Tongue (tissue), 2 donors: Measurements from ENCODE around the gene IFT43. TPM values are rescaled to one million over a fixed set of nuclear protein-coding genes. Genes with fewer than 3 reads are reported as not detected.
A peak's percentile ranks its signal among the peaks of the same experiment; 100 is the strongest.

Experiments used
- DNase-seq: peaks from one replicate; pipeline ENCODE4 v3.0.0-alpha.2; 2015
- total RNA-seq: library from RNA; depleted of rRNA; stranded (reverse); fragments of >200 nt; gene quantifications from one replicate; pipeline ENCODE4 v1.2.3, GENCODE V29; 2014

IFT43 gene
- total RNA-seq, 1 donor from 2014 or later: 22.0 TPM

DNA sequence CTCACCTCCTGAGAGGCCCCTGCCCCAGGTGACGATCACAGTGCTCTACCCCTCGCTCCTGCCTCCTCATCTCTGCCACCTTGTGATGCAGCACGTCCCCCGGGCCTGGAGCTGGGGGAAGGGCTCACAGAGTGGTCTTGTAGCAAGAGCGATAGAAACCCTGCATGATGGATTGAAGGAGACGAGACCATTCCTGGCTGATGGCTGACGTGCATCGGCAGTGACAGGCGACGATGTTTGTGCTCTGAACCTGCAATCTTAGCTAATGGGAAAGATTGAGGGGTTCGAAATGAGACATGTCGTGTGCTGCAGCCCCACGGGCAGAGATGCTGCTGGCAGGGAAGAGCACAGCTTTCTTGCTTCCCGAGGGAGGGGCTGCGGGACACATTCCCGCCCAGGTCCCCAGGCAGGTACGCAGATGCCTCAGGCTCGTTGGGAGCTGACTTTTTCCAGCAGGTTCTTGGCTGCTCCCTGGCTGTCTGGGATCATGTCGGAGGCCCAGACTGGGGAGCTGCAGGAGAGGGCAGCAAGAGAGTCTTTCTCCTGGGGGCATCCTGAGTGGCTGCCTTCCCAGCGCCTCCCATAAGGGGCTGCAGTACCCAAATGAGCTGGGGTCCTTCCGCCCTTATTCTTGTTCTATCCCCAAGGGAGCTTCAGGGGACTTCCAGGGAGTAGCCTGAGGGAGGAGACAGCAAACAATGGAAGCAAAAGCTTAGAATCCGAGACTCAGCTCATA, 127.5 kb downstream of the IFT43 start:
- no peak for DNase-seq

DNA sequence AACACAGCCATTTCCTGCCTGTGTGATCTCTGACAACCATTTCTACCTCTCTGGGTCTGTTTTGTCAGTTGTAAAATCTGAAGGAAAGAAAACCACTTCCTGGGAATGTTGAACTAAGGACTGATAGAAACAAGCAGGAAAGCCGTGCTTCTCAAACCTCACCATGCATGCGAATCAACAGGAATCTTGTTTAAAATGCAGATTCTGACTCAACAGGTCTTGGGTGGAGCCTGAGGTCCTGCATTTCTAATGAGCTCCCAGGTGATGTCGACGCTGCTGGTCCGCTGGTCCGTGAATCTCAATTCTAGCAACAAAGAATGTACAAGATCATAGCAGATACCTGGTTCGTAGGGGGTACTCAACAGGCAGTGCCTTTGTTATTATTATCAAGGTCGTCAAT, 128.1 kb downstream of the IFT43 start:
- DNase-seq: no peak

DNA sequence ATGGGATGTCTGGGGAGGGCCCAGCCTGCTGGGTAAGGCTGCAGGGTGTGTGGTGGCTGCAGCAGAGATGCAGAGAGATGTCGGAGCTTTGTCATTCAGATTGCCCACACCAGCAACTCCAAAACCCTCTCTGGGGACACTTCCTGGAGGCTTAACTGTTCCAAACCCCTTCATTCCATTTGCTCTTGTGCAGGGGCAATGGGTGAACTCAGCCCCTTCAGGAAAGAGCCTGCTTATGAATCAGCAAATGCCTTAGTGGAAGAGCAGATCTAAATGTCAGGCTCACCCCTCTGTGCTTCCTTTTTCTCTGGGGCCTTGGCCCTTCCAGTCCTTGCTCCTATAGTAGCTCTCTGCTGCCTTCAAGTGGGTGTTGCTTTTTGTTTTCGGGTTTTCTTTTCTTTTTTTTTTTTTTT, 129.5 kb downstream of the IFT43 start:
- DNase-seq: no peak

DNA sequence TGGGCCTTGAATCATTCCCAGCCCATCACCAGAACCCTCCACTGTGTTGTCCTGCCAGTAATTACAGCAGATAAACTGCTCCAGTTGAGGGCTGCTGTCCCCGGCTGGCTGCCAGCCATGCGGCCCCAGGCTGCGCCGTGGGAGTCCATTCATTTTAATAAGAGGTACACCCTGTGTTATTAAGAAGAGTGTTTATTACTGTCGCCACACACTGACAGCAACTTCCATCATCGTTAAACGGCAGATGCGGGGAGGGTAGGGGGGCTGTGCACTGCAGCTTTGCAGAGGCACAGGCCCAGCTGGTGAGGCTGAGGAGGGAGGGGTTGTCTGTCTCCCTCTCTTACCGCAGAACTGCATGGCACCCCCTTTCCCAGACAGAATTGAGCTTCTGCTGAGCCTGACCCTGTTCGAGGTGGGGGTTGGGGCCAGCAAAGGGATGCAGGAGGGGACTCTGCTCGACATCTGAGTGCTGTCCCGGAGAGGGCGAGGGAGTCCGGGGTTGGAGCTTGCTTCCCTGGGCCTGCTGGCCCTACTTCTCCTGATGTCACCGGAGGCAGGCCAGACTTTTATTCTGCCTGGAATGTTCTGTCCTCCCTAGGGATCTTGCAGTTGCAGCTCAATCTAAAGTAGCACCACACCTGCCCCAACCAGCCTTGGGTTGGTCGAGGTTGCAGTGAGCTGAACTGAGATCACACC, 132.4 kb downstream of the IFT43 start:
- DNase-seq: no peak

DNA sequence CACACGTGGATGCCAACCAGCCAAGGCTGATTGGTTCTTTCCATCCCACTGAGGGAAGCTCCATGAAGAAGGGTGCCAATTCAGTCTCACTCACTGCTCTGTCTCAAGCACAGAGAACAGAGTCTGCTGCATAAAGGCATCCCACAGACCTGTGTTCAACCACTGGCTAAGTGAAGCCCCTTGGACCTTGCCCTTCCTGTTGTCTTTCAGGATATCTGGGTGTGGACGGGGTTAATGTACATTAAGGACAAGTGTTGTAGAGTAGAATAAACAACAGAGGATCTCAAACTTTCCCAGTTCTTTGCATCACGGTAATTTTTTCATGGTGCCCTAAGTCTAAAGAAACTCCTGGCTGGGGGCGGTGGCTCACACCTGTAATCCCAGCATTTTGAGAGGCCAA, 133.0 kb downstream of the IFT43 start:
- DNase-seq: no peak

DNA sequence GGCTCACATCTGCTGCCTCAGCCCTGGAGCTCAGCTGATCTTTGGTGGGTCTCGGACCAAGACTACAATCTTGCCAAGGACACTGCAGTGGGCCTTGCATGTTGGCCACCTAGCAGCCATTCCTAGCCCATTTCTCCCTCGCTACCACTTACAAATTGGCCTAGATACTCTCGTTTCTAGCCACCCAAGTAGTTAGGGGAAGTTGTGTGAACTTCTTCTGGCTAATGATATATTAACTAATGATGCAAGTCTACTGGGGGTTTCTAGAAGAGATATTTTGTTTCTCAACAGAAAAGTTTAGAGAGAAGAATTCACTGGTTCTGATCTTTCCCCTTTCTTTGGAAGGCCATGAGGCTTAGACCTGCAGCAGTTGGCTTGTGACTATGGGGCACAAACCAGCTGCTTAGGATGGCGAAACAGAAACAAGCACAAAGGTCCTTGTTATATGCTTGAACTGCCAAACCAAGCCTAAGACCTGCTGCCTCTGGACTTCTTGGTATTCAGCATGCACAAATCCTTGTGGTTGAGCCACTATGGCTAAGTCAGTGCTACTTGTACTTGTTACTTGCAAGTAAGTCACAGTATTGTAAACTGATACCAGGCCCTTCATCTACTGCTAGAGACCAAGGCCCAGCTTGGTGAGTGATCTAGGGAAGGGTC, 135.7 kb downstream of the IFT43 start:
- no peak for DNase-seq

DNA sequence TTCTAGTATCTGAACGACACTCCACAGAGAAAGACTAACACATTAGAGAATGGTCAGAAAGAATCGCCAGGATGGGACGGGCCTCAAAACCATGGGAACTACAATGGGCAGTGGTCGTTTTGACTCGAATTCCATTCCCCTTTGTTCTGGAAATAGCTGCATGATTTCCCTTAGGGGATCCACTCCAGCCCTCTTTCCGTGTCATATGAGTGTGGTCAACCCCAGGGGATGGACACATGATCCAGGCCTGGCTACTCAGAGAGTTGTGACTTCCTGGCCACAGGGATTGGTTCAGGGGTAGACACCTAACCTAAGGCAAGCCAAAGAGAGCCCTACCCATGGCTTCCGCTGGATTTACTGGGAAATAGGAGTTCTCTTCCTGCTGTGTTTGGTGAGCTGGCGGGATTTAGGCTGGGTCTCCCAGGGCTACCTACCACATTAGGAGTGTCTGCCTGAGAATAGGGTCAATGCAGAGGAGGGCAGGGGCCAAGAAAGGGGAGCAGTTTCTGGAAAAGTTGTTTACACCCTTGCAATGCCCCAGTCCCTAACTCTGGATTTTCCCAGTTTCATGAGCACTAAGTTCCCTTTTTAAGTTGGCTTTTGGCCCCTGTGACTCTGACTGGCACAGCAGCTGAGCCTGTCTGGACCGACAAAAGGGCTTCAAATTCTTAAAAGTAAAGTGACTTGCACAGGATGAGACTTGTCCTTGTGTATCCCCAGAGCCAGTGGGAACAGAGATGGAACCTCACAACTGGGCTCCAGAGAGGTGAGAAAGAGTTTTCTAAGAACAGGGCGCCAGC, 138.1 kb downstream of the IFT43 start:
- no peak for DNase-seq

DNA sequence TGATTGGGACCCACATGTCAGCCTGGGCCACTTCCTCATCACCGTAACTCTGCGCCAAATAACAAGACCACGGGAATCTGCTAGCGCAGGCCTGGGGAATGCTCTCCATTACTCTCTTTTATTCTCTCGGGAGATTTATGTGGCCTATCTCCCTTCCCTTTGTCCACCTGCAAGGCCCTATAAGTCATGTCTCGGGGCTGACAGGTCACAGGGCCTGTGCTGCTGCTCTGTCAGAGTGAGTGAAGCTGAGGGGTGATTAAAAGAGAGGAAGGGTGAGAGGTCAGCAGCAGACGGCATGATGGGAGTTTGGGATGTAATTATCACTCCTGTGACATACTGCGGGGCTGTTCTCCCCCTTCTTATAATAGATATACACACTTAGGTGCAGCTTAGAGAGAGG, 139.9 kb downstream of the IFT43 start:
- no peak for DNase-seq

DNA sequence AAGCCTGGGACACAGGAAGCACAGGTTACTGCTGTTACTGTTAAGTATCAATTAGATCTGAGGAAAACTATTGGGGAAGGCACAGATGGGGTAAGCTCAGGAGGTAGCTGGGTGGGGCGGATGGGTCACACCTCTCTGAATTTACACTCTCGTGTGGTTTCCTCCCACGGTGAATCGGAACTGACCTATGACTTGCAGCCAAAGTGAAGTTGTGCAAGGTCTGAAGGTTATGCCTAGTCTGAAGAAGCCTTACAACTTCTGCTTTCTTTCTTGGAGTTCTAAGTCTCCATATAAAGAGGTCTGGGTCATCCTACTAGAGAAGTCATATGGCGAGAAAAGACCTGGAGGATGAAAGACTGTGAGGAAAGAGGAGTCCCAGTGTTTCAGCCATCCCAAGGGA, 140.5 kb downstream of the IFT43 start:
- no peak for DNase-seq

DNA sequence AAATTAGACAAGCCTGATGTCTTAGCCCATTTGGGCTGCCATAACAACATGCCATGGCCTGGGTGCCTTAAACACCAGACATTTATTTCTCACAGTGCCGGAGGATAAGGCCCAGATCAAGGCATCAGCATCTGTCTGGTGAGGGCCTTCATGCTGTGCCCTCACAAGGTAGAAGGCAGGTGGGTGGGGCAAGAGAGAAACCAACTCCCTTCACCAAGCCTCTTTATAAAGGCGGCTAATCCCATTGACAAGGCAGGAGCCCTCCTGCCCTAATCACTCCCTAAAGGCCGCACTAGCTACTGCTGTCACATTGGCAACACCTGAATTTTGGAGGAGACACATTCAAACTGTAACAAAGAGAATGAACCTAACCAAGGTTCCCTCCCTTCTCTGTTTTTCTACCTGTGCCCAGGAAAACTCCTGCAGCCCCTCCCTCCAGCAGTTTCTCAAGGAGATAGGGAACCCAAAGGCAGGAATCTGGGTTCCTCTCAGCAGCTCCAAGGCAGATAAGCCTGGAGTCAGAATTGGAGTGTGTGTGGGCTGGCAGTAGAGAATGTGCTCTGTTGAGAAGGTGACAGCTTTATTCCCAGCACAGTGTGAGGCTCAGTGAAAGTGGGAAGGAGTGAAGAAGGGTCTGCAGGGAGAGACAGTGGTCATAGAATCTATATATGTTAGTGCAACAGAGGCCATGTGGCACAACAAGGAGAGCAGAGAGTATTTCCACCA, 144.5 kb downstream of the IFT43 start:
- DNase-seq: no peak

DNA sequence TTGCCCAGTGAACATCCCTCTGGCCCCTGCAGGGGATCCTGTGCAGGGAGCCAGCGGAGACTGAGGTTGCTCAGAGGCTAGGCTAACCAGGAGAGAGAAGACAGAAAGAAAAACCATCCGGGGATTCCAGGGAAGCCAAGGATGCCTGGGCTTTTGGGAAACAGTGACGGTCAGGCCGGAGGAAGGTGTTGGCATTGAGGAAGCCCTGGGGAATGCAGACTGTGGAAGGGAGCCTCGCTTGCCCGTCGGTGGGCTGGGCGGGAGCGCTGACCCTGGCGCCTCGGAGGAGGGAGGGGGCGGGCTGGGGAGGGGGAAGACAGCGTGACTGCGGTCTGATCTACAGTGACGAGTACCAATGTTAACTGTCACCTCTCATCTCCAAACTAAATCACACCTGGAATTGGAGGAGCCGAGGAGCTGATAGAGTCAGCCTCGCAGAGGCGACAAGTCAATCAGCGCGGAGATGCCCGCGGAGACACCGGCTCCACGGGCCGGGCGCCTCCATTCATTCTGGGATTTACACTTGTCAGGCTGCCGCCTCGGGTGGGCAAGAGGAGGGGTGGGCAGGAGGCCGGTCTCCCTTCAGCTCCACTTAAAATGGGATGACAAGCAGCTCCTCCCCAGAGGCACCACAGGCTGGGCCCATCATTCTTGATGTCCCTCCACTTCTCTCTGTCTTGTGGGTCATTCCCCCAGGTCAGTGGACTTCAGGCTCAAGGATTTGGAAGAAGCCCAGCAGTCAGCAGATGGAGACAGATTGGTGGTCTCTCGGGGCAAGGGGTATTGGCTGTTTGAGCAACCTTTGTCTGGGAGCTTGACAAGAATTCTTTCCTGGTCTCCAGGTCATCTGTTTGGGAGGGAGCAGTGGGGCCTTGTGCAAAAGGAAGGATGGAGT, 145.8 kb downstream of the IFT43 start:
- DNase-seq: no peak

DNA sequence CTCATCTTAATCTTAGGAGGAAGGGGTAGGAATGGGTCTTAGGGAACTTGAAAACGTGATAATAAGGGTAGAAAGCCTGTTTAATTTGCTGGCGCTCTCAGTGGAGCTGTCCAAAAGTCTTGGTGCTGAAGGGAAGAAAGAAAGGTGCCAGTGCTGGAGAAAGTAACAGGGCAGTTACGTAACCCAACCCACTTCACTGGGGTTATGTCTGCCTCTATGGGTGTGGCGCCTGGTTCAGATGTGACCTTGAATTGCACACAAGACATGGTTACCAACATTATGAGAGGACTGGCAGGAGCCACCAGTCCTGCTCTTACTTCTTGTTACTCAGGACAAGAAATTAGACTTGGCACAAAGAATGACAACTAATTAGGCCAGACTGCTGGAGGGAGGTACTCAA, 147.5 kb downstream of the IFT43 start:
- DNase-seq: peak; percentile 73

Other genes starting within 250 kb of the IFT43 start
- 69.4 TPM for gene TGFB3, start 3.8 kb upstream of the IFT43 start, total RNA-seq
- 76.6 TPM for gene GPATCH2L, start 166.2 kb downstream of the IFT43 start, total RNA-seq